Measurements from ENCODE around the gene NRXN3.

Gene NRXN3

DNA sequence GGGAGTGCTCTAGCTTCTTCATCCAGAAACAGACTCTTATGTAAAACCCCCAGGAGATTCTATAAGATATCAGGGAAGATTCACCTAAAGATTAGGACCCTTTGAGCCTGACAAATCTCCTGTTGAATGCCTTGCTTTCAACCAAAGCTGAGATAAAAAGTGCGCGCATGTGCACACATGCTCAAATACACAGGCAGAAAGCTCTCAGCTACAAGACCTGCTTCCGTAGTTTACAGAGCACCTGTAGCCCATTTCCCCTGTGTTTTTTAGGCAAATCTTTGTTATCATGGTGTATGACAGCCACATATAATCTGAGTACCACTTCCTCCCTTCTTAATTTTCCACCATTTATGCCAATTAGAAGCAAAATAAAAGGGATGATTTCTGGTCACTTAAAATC, 866.9 kb downstream of the NRXN3 start:
- no peak for DNase-seq

DNA sequence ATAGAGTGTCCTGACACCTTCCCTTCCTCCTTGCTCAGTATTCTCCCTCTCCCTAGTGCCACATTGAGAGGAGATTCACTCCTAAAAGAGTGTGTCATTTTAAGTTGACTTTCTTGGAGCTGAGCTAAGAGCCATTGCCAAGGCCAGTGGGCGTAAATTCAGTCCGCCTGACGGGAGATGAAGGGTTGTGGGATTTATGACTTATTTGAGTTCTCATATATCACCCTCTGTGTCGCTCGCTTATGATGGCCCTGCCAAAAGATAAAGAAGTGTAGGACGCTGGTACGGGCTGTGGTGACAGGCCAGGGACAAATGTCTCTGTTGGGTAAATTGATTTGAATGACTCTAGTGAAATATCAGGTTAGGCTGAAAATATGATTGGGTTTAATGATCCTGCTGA, 867.4 kb downstream of the NRXN3 start:
- DNase-seq, result no peak

DNA sequence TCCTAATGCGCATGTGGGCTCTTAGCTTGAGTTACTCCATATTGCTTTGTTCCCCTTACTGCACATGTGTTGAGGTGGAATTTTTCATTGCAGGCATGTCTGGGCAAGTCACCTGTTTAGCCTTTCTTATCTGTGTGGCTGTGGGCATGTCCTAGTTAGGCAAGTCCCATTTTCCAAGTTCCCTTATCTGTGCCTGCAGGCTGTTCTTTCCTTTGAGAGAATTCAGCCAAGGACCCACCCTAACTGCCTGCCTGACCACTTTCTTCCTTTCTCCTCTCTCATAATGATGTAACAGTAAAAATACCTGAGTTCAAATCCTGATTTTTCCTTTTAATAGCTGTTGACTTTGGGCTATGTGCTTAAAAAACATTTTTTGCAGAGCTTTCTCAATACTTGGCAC, 870.6 kb downstream of the NRXN3 start:
- no peak for DNase-seq

DNA sequence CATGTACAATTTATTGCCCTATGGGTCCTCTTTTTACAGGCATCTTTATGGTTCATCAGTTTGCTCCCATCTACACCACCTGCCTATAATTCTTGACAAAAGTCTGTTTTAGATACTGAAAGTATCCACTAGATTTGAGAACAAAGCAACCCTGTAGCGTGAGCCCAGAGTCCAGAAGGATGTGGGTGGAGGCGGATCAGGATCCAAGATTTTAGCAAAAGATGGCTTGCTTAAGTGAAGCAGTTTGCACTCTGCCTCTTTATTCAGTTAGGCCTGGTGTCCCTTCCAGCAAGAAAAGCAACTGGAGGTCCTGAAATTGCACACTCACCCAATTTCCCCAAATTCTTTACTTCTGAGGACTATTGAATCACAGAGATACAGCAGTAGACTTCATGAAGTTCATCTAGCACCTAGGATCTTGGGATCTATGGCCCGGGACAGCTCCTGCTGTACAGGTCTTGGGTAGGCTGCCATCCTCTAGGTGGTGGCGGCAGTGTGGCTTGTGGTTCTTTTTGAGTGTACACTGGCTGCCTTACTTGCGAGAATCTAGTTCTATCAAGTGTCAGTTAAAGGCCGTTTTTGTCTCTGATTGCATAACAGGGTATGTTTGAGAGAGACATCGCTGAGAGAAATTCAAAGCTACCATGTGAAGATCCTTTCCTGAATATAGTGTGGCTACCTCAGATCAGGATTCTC, 873.2 kb downstream of the NRXN3 start:
- no peak for DNase-seq

DNA sequence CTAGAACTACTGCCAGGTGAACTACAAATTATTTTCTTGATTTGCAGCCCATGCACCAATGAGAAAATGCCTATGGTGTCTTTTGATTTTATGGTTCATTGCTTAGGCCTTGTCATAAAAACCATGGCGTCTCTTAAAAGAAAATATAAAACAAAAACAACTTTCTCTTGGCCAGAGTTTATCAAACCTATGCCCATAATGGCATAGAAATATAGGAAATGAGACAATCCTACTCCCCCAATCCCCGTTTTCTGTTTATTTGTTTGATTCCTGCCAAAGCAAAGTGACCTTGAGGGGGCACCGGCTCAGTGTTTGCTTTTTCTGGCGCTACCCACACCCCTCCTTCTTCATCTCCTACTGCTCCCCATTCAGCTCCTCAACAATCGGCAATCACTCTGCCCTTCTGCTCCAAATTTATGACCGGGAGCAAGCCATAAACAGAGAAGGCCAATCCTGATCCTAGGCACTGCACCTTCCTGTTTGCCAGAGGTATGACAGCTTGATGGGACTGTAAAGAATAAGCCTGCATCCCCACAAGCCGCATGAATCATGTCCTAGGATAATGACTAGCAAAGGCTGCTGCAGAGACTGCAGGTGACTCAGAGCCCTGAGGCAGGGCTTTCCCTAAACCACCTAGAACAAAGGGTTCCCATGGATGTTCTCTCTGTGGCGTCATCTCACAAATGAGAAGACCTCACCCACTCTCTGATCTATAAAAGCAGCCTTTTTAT, 874.9 kb downstream of the NRXN3 start:
- DNase-seq, result no peak

DNA sequence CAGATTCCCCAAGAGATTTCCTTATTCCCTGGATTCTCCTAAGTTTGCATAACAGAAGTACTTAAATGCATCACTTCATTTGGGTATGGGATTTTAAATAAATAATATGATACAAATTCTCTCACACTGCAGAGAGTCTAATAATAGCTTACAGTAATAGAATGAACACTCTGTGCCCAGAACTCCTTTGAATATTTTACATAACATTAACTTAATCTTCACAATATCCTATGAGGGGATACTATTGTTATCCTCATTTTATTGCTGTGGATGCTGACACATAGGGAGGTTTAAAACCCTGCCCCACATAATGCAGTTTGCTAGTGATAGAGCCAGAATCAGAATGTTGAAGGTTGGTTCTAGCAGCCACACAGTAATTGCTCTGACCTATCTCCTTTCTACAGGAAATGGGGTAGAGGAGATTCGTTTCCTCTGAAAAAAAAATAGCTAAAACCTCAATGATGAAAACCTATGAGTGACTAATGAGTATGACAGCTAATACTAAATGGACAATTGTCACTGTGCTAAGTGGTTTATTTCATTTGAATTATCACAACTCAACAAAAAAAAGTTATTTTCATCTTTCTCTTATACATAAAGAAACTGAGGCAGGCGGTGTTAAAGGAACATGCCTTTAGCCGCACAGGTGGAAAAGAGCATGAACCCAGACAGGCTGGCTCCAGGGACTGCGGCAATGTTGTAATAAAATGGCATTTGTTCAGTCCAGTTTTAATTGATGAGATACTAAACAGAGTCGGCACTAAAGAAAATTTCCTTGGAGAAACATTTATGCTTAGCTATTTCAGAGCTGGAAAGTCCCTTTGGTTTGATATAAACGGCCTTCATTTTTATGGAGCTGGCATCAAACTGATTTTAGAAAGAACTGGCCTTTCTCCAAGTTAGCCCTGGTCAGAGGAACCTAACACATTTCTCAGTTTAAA, 880.9 kb downstream of the NRXN3 start:
- DNase-seq, result no peak

DNA sequence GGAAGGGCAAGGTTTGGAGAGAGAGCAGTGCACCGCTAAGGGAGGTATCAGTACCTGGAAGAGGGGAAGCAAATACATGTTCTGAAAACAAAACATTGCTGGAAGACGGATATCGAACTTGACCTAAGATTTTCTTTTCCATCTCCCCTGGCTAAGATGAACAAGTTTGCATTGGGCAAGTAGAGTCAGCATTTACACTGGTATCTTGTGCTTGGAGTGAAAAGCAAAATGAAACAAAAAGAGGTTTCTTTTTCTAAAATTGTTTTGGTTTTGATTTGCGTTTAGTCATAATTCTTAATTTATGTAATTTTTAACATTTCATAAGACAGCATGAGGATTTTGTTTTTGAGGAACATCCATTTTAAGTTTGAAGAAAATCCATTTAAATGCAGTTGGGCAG, 881.6 kb downstream of the NRXN3 start:
- no peak for DNase-seq

DNA sequence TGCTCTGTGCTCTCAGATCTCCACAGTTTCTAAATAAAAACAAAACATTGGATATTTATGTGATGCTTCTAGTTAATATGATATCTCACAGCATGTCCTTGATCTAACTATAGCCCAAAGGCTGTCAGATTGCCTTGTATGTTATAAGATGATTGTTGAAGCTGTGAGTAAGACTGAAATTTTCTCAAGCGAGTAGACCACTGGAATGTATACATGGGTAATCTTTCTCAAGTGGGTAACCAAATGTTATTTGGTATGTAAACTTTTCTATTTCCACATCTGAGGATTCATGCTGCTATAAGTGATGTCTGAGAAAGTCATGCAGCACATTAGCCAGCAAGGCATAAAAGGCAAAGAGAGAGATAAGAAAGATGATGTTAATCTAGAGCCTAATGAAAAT, 886.7 kb downstream of the NRXN3 start:
- DNase-seq, result no peak

DNA sequence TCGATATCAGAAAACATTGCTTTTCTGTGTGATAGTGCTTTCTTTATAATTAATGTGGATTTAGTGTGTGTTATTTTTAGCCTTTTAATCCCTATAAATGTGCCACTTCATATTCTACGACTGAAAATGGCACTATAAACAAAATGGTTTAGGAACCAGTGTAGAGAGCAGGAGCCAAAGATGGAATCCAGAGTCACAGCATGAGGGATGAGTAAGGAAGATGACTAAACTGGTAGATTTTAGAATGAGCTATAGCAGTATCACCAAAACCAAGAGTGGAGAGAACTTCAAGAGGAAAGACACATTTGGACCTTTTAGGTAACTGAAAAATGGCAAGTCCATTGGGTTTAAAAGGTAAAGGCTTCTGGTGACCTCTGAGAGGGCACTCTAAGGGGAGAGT, 887.2 kb downstream of the NRXN3 start:
- DNase-seq, result no peak

DNA sequence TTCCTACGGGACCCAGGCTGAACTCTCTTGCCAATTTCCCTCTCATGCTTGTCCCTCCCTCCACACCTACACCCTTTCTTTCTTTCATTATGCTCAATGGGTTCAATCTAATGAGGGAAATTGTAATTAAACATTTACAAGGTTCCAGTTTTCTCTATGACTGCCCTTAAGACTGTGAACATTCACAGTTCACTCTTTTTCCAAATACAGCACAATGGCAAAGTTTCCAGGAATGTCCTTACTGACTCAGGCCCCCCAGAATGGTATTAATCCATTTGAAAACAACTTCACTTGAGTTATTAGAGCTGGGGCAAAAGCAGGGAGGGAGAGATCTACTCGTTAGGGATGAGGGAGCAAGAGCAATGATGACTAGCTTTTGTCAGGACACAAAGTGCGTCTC, 892.1 kb downstream of the NRXN3 start:
- no peak for DNase-seq

DNA sequence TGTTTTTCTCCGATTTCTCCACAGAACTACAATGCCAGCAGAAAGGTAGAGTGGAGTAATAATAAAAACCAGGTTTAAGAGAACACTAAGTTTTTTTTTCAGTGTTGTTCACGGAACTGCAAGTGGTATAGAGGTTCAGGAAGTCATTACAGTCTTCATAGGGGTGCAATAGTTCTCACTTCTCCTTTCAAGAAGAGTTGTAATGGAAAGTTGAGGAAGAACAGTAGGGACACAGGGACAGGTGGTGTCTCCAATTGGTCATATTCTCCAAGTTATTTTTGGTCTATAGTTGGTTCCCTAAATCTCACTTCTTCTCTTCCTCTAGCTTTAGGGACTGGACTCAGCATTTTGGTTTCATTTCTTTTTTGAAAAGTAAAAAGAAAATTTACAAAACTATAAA, 894.0 kb downstream of the NRXN3 start:
- DNase-seq, result no peak

DNA sequence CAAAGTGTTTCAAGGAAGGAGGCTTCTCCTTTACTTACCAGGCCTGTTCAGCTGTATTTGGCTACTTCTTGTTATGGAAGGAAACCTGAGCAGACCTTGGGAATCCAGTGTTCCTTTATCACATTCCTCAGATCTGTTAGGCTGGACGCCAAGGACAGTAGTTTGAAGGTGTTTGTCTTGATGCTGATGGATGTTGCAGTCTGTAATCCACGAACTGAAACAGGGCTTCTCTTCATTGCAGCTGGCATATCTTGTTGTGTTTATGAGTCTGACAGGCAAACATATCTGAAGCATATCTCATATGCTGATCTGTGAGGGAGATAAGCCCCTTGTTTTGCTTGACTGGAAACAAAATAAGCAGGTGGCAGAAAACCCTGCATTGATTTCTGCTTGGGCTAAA, 904.3 kb downstream of the NRXN3 start:
- DNase-seq, result no peak

DNA sequence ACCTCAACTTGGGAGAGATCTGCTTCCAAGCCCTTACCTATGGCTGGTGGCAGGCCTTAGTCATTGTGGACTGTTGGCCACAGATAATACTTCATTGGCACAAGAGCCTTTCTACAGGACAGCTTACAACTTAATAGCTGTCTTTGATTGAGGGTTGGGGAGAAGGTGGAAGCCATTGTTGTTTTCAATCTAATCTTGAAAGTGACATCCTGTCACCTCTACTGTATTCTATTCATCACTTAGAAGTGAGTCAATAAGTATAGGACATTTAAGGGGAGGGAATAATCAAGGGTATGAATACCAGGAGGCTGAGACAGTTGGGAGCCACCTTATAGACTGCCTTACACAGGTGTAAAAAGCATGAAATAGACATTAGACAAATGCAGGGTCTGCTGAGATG, 906.3 kb downstream of the NRXN3 start:
- no peak for DNase-seq

DNA sequence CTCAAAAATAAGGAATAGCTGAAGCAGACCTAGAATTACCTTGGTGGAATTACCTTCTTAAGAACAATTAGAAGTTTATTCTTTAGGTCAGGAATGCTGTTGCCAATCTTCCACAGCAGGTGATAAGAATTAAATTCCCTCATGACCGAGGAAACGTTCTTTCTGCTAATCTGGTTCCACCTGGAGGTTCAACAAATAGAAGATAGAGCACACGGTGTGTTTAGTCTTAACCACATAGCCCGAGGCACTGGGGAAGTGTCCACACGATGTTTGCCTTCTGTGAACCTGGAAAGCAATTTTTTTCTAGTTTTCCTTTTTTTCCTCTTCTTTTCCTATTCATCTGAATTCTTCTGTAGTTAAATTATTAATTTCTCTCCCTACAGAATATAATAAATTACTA, 906.9 kb downstream of the NRXN3 start:
- no peak for DNase-seq

DNA sequence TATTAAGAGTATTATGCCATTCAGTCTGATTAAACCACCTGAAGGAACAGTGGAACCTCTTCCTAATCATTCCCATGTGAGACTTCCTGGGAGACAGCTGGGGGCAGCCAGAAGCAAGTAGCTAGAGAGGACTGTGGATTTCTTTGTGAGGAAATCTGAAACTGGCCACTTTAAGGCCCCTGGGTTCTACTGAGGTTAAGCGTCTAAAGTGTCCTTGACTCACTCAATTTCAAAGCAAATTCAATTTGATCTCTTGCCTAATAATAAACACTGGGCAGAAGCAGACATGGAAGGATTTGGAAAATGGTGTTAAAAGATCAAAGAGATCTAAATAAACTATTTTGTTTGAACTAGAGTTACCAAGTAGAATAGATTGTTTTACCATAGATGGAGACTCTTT, 909.9 kb downstream of the NRXN3 start:
- DNase-seq, result no peak

DNA sequence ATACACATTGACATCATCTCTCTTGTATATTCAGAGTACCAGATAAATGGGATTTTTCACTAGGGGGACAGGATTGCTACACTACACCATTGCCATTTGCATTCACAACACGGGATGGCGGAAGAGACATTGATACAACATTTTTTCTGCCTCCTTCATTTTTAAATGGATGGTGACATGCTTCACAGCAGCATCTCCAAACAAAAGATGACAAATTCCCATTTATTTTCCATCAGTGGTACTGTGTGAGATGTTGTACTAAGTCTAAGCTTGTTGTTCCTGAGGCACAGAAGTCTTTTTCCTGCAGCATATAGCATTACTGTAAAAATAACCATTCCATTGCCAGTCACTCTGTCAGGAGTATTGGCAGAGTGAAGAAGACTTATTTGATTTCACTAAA, 912.7 kb downstream of the NRXN3 start:
- DNase-seq, result no peak

DNA sequence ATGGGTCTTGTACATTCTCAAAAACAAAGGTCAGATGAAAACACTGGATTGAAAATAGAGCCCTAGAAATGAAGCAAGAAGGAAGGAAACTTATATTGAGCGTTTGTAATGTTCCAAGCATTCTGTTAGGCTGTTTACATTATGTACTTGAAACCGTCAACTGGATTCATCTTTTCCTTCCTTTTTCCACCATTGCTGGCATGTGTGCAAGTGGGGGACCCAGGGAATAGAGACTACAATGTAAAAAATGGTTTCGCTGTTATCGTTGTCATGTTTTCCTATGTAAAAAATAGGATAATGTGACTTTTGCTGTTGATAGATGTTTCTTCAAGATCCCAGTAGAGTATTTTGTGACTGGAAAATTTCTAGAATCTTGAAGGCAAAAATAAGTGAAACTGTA, 913.2 kb downstream of the NRXN3 start:
- DNase-seq, result no peak

DNA sequence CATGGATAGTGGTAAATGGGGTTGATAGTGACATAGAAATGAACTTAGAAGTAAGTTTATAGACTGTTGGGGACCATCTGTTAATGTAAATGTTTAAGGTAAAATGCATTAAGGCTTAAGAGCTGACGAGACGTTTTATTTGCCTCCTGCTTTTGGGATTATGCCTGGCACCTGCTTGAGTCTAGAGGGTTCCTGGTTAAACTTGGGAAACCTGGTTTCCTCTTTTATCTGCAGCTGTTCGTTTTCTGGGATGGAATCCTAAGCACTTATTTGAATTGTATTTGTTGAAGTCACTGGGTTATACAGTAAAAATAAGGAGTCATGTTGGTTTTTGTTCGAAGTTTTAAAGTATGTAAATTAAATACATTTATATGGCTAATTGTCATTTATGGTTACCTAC, 914.7 kb downstream of the NRXN3 start:
- DNase-seq, result no peak

DNA sequence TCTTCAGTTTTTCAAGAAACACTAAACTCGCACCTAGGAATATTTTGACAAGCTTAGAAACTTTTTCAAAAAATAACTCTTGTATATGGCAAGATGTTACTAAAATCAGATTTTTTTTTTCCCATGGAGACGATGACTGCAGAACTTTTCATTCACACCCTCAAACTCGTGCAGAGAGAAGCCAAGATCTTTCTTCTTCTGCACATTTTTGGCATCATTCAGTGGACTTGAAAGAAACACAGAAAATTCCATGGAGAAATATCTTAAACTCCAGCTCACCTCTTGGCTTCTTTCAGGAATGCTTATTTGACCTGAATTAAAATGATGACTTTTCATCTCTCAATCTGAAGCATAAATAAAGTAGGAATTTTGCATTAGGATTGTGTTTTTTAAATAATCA, 919.4 kb downstream of the NRXN3 start:
- no peak for DNase-seq

DNA sequence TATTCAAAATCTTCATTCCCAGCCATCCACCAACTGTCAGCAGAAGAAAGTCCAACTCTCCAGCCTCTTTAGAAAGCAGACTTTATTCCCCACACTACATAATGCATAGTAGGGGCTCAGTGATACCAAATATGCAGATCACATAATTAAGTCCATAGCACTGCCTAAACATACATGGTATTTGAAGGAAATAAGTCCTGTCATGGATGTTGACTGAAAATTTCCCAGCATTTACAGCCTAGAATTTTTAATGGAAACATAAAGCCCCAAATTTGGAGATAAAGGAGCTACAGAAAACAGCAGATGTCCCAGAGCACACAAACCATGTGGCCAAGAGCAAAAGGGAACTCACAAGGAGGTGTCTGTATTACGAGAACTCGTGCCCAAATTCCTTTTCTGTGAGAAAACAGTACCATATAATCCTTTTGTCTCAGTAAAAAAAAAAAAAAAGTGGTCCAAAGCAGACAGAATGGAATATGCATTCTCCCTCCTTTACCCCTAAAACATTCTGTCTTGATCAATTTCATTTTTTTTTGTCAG, 920.5 kb downstream of the NRXN3 start:
- no peak for DNase-seq

DNA sequence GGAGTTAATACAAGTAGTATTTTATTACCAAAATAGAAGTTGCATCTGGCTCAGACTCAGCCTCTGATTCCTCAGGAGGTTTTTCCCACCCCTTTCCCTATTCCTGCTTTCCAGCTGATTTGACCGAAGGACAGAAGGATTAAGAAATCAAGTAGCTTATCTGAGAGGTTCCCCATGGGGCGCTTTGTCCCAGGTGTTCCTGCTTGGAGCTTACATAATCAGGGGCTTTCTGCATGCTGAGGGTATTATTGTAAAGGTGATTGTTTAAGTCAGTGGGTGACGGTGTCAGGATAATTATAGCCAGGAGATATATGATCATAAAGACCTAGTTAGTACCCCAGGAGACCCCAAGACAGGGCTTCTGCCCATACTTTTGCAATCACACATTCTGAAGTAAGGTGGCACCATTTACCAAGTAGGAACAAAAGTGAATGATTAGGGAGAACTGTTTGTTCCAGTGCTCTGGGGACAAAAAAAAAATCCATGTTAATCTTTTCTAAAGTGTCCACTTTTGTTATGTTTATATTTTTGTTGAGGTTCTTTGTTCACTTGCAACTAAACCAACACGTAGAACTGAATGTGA, 921.3 kb downstream of the NRXN3 start:
- DNase-seq, result no peak

DNA sequence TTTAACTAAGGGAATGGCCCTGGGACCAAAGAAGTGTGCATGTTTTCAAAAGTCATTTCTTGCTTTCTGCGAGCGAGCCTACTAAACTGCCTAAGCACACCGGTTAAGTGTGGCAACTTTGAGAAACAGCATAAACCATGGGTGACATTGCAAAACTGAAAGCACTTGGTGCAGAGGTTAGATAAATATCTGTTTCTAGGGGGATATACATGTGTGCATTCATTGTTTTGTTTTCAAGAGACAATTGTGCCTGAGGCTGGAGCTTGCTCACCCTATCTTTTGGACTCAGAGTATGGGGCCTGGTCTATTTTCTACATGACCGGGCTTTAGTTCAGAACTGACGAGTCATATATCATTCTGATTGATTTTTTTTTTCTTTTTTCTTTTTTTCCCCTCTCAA, 923.4 kb downstream of the NRXN3 start:
- DNase-seq, result no peak

DNA sequence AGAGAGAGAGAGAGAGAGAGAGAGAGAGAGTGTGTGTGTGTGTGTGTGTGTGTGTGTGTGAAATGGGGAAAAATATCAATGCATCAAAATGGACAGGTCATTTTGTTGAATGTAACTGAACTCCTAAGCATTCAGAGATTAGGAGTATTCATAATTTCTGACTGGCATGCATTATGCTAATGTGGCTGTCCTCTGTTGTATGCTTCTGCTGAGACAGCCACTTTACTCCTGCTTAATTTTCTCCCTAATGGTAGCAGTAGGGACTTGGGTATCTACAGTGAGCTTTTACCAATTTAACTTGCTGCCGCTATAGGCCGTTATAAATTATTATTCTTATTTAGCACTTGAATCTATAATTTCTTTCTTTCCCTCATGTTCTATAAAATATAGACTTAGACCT, 924.8 kb downstream of the NRXN3 start:
- no peak for DNase-seq

All from NCI-H2029 (cell line).